ENCODE measurements around the gene ANP32B.
"Not testable (repeated sequence)": the region's sequence is repeated elsewhere in the genome, so short reads cannot be mapped to it uniquely, and the experiment has no call there.

ANP32B gene

GRCh38 chr9:97982683-97983588 is at the start of gene ANP32B:
TSS of gene ANP32B (plus strand) at chr9:97983341. CDS start at chr9:97983556, 215 bp downstream.
- DNase-seq (ENCODE audit: low read depth) = peak; percentile 85

DNA sequence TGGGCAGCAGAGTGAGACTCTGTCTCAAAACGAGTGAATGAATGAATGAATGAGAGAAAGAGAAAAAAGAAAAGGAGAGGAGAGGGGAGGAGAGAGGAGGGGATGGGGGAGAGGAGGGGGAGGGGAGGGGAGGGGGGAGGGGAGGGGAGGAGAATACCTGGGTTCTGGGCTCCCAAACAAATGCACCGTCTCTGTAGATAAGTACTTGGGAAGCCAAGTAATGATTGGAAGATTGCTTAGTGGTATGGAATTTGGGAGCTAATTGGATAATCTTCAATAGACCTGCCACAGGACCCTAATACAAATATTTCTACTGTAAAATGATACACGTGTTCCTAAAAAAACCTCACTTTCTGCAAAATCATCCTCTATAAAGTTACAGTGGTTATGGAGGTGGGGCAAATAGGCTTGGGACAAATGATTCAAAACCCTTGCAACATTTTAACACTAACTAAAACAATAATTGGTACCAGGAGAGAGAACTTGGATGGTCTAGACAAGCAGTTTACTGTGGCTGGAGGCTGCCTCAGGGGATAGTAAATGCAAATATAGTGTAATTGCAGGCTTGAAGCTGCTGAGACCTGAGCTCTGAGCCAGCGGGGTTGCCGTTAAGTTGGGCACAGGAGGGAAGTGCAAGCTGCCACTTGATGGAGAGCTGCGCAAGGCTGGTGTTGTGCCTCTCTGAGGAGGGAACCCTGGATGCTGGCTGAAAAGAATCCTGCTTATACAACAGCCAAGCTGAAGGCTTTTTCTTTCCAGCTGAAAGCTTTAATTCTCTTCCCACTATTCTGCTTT is 48.6 kb upstream of the ANP32B start:
- no peak for DNase-seq (ENCODE audit: low read depth)

DNA sequence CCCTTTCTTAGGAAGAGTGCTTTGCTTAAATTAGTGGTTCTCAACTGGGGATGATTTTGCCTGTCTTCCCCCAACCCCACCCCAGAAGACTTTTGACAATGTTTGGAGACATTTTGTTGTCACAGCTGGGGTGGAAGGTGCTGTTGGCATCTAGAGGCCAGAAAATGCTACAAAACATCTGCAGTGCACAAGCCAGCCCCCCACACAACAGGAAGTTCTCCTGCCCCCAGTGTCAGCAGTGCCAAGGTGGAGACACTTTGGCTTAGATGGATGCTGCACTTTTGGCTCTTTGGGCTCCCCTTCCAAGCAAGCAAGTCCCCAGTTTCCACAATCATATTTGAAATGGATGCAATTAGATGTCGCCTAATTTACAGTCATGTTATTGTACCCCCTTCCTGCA is 47.9 kb upstream of the ANP32B start:
- DNase-seq (ENCODE audit: low read depth) = no peak

DNA sequence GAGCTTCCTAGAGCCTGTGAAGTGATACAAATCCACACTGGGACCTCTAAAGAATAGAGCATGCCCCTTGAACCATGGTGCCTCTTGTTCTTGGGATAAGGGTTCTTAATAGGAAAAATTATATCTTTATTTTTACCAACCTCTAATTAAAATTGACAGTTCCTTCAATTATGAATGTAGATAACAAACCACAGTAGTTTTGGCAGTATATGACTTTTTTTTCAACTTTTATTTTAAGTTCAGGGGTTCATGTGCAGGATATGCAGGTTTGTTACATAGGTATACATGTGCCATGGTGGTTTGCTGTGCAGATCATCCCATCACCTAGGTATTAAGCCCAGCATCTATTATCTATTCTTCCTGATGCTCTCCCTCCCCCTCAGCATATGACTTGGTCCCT is 46.1 kb upstream of the ANP32B start:
- no peak for DNase-seq (ENCODE audit: low read depth)

DNA sequence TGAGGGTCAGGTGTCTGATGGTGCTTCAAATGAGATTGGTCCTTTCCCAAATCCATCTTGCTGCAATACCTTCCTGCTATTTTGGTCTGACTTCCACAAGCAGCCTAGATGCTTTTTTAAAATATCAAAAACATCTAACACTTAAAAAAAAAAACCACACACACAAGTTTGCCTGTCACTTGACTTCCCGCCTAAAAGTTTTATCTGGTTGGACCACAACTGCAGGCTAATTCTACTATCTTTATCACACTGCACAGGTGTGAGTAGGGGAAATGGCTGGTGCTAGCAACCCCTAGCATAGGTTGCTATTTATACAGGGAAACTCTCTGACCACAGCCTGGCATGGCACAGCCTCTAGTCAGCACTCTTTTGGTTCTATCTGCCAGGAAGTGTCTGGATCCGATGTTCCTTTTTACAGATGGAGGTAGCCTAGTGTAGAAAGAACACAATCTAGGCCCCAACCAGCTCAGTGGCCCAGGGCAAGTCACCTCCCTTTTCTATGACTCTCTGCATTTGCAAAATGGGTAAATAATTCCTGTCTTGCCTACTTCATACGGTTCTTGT is 45.0 kb upstream of the ANP32B start, which contains the start of gene HEMGN:
HEMGN (minus strand) TSS at position 92 of the 564 bp plus-strand sequence; CDS start at position 56, 36 bp downstream.
- DNase-seq (ENCODE audit: low read depth) = no peak

DNA sequence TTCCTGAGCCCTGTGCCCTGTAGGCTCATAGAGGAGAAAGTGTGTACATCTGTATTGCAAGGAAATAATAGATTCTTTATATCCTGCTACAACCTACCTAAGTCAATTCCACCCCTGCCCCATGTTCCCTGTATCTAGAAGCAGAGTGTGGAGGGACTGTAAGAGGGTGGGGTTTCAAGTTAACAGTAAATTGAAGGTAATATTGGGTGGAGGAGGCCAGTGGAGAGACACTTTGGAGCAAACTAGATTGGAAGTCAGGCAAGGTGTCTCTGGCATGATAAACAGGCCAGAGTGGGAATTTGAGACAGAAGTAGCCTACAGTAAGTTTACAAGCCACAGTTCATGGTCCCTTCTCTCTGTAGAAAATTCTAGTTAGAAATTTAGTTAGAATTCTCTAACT is 42.9 kb upstream of the ANP32B start:
- DNase-seq (ENCODE audit: low read depth) = no peak

- DNase-seq (ENCODE audit: low read depth) = no peak
These were observed 42.4 kb upstream of the ANP32B start for GRCh38 chr9:97940741-97941140.

DNA sequence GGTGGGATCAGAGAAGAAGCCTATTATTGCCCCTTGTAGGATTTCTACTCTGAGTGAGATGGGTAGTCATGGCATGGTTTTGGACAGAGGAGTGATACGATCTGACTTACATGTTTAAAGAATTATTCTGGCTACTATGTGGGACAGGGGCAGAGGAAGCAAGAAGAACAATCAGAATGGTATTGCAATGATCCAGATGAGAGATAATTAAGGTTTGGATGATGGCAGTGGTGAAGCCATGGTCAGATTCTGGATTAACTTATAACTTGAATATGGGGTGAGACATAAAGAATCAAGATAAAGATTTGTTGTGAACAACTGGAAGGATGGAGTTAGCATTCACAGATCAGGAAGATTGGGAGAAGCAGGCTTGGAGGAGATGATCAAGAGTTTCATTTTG is 41.8 kb upstream of the ANP32B start:
- no peak for DNase-seq (ENCODE audit: low read depth)

DNA sequence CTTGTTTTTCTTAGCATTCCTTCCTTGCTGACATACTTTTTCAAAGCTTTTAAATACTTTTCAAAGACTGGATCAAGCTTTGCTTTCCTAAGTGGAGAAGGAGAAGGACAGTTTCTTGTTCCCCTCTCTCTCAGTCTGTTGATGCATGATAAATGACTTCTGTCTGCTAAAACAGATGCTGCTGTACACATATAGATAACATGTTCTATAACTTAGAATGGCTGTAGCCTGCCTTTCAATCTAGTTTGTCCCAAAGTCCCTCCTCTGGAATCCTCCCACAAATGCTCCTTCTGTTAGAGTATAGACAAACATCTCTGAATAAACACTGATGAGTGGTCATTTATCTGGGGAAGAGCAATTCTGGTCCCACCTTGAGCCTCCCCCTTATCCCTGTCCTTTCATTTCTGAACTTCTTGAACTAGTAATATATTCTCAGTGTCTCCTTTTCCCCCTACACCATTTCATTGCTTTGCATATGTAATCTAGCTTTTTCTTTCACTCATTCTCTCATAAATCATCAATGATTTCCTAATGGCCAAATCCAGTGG is 39.8 kb upstream of the ANP32B start:
- DNase-seq (ENCODE audit: low read depth) = no peak

DNA sequence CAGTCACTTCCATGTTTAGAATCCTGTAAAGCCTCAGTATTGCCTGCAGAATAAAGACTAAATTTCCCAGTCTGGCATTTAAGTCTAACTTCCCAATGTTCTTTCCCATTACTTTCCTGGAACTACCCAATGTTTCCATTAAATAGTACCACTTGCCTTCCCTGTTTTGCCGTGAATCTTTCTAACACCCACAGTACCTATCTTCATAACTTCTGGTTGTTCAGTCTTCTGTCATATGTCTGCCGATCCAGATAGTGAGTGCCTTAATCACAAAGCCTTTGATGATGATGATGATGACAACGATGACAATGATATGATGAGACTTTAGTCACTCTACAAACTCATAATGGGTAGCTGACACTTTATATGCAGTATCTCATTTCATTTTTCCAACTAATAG is 38.5 kb upstream of the ANP32B start:
- no peak for DNase-seq (ENCODE audit: low read depth)

DNA sequence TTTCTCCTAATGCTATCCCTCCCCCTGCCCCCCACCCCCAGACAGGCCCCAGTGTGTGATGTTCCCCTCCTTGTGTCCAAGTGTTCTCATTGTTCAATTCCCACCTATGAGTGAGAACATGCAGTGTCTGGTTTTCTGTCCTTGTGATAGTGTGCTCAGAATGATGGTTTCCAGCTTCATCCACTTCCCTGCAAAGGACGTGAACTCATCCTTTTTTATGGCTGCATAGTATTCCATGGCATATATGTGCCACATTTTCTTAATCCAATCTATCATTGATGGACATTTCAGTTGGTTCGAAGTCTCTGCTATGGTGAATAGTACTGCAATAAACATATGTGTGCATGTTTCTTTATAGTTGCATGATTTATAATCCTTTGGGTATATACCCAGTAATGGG is 37.7 kb upstream of the ANP32B start:
- DNase-seq (ENCODE audit: low read depth) = not testable (repeated sequence)

DNA sequence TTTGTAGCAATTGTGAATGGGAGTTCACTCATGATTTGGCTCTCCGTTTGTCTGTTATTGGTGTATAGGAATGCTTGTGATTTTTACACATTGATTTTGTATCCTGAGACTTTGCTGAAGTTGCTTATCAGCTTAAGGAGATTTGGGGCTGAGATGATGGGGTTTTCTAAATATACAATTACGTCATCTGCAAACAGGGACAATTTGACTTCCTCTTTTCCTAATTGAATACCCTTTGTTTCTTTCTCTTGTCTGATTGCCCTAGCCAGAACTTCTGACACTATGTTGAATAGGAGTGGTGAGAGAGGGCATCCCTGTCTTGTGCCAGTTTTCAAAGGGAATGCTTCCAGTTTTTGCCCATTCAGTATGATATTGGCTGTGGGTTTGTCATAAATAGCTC is 36.0 kb upstream of the ANP32B start:
- not testable (repeated sequence) for DNase-seq (ENCODE audit: low read depth)

DNA sequence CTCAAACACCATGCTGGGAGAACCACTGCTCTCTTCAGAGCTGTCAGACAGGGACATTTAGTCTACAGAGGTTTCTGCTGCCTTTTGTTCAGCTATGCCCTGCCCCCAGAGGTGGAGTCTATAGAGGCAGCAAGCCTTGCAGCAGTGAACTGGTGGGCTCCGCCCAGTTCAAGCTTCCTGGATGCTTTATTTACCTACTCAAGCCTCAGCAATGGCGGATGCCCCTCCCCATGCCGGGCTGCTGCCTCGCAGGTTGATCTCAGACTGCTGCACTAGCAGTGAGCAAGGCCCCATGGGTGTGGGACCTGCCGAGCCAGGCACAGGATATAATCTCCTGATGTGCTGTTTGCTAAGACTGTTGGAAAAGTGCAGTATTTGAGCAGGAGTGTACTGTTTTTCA is 32.3 kb upstream of the ANP32B start:
- DNase-seq (ENCODE audit: low read depth) = not testable (repeated sequence)

DNA sequence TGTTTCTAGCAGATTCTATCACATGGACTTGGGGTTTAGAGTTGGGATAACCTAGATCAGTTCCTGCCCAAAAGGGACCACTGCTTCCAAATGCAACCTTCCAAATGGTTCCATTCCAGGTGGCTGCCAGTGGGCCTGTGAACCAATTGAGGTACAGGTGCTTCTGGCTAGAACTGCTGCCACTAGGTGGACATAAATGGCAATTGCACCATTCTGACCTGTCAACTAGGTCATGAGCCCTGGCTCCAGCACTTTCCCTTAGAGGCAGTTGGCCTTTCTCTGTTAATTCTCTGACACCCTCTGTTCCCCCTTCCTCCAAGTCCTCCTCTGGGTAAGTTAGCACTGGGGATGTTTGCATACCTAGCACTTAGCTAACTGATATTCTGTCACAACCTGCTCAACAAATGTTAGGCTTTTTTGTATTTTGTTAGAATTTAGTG is 28.6 kb upstream of the ANP32B start:
- DNase-seq (ENCODE audit: low read depth) = peak; percentile 17

DNA sequence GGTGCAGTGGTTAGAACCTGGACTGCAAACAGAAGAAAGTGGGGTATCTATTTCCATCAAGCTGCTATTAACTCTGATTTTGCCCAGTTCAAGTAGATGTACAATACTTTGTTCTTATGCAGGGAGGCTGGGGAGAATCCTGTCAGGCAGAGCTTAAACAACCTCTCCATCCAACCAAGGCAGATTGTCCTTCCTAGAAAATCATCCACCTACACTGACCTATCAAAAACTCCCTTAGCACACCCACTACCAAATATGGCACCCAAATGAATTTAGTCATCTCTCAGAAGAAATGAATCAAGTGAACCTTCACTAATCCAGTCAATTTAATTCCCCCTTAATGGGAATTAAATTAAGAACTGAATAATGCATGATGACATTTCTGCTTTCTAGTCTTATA is 26.8 kb upstream of the ANP32B start:
- no peak for DNase-seq (ENCODE audit: low read depth)

GRCh38 chr9:97958812-97959511 is 24.2 kb upstream of the ANP32B start:
- DNase-seq (ENCODE audit: low read depth) = no peak

DNA sequence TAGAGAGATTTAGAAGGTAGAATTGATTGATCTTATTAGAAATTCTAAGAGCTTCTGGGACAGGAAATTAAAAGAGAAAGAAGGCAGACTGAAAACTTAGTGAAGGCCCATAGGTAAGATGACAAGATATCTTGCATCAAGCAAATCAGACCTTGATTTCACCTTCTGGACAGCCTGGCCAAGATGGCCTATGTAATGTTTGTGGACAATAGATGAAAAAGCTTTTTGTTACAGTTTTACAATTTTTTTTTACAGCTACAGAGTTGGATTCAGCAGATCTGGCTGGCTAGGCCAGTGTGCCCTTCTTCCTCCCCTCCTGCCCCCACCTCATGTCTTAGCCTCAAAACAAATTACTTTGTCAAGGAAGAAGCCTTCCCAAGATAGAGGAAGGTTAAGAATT is 23.6 kb upstream of the ANP32B start:
- DNase-seq (ENCODE audit: low read depth) = no peak

GRCh38 chr9:97960678-97961328 is 22.3 kb upstream of the ANP32B start:
- not testable (repeated sequence) for DNase-seq (ENCODE audit: low read depth)

DNA sequence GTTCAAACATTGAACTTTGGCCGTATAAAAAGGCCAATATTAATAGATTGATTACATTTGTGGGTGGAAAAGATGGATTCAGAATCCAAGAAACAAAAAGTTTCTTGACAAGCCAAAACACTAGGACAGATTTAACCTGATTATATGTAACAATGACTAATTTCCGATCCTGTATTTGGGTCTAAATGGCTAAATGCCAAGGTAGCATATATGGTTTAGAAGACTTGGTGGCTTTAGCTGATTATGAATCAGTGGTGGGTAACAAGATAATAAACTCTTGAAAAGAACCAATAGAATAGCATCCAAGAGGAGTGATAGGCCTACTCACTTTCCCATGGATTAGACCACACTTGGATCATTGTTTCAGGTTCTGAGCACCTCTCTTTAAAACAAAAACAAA is 21.8 kb upstream of the ANP32B start:
- no peak for DNase-seq (ENCODE audit: low read depth)

- DNase-seq (ENCODE audit: low read depth) = no peak
These were observed 21.0 kb upstream of the ANP32B start for GRCh38 chr9:97962136-97962535.

GRCh38 chr9:97962575-97962974 is 20.6 kb upstream of the ANP32B start:
- no peak for DNase-seq (ENCODE audit: low read depth)
